H1 (cell line): ENCODE measurements around the gene CD28. TPM values are rescaled to one million over a fixed set of nuclear protein-coding genes. Genes with fewer than 3 reads are reported as not detected.

Experiments used
- polyA plus RNA-seq, 7 experiments: library from polyadenylated mRNA; depleted of rRNA in 3 of 7; stranded (reverse) in 5 of 7; unstranded in 2 of 7; fragments of >200 nt in 5 of 7; fragments of 200-250 nt in 2 of 7; gene quantifications; 1 replicate in 5 of 7; 2 replicates in 1 of 7; 4 replicates in 1 of 7; pipeline versions ENCODE4 v1.2.1 to v1.2.3, GENCODE V29; 2011 to 2013; ENCODE audit warnings: missing spikeins in 2 of 7, mixed read lengths in 2 of 7
- small RNA-seq: library from polyadenylated mRNA; stranded (forward); fragments of <200 nt; extraction: miRNeasy Mini kit (QIAGEN cat#:217004); gene quantifications from one replicate; pipeline ENCODE3, GENCODE V24; 2013; ENCODE audit not compliant: insufficient read depth
- total RNA-seq: library from RNA; stranded (reverse); fragmentation: NEBNext Ultra II Directional; extraction: Animal tissue kit (Norgen Biotek cat#: 25700); gene quantifications from 2 replicates; pipeline ENCODE4 v1.2.1, GENCODE V29; 2021

The CD28 gene
- total and polyA plus RNA-seq, 2 of the 8 experiments (the other 6 are each of a cell fraction or from before 2014, with no cell fraction given): not detected

Small RNA genes within 50 kb of the gene (small RNA-seq; reads per million reads assigned to genes)
- not detected for gene AC125238.1
- 0.69 reads per million for gene RNU6-474P

Other genes with a start within 250 kb of the CD28 start
- 27.4 and 28.3 TPM in 2 replicates for gene RAPH1, start 171.3 kb upstream of the CD28 start, total RNA-seq
- 3.5 and 3.8 TPM in 2 replicates for gene RAPH1, start 171.3 kb upstream of the CD28 start, polyA plus RNA-seq (2011; rRNA removed)
- not detected in 2 replicates for gene CTLA4, start 161.1 kb downstream of the CD28 start, total RNA-seq
- gene CTLA4, start 161.1 kb downstream of the CD28 start, polyA plus RNA-seq (2011; rRNA removed): not detected in 2 replicates
- gene ICOS, start 230.1 kb downstream of the CD28 start, total RNA-seq: not detected in 2 replicates
- not detected in 2 replicates for gene ICOS, start 230.1 kb downstream of the CD28 start, polyA plus RNA-seq (2011; rRNA removed)